Suppressor macrophage treated with lipopolysaccharide for 1 hour (primary cell): Measurements from ENCODE around the gene MAN1B1.
"Not testable (repeated sequence)": the region's sequence is repeated elsewhere in the genome, so short reads cannot be mapped to it uniquely, and the experiment has no call there.

Source experiments
- DNase-seq, 3 donors: peaks; one replicate each; pipeline ENCODE4 v3.0.0-alpha.2; 2020 to 2022

The MAN1B1 gene

GRCh38 chr9:137052998-137053943 is 33.5 kb upstream of the MAN1B1 start:
- DNase-seq: no peak

DNA sequence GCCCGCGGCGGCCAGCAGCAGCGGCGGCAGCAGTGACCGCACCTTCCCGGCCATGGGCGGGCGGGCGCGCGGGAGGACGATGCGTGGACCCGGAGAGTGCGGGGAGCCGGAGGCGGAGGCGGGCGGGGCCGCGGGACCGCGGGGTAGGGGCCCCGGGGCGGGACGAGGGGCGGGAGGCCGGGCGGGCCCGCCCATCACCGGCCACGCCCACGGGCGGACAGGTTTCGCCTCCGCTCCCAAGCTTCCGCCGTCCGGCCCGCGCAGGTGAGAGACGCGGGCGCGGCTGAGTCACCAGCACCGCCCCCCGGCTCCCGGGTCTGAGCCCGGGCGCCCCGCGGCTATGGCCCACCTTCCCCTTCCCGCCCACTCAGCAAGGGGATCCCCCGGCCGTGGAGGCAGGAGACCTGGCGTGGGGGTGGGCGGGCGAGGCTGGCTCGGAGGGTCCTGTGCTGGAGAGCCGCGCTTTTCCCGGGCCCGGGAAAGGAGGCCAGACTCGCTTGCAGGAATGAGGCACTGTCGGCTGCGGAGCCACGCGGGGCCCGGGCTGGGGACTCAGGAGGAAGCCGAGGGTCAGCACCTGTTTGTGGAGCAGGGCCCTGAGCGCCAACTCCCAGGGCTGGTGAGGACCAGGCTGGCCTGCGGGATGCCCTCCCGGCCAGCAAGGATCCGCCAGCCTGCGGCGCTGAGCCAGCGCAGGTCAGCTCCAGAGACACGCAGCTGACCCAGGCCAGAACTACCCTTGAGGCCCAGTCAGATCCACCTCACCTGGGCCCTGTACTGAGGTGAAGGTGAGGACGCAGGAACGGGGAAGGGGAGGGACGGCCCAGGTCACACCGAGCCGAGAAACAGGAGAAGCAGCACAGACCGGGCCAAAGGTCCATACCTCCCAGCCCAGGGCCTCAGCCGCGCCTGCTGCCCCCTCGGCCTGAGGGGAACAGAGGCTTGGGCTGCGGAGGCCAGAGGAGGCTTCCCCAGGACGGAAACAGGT is 32.5 kb upstream of the MAN1B1 start, which contains the start of gene ENTPD2:
Gene ENTPD2, minus strand, starts transcription at position 118 of the 988 bp plus-strand sequence. Its CDS starts 64 bp downstream, at position 54.
- DNase-seq: no peak

DNA sequence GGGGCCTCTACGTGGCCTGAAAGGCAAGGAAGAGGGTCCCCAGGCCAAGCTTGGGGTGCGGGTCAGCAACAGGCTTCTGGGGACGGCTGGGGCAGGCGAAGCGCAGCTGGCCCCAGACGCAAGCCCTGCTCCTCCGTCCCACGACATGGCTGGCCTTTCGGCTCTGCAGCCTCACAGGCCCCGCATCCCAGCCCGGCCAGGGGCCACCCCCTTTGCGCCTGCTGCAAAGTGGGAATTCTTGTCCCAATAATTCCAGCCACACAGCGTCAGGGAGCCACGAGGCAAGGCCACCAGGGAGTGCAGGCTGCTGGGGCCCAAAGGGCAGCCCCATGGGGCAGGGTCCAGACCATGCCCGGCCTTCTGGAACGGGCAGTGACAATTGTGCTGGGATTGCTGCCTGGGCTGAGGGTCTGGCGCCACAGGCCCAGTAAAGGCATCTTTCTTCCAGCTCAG is 31.8 kb upstream of the MAN1B1 start:
- no peak for DNase-seq

- DNase-seq: no peak
These were observed 31.1 kb upstream of the MAN1B1 start for GRCh38 chr9:137055385-137056364.

- DNase-seq: no peak
These were observed 29.9 kb upstream of the MAN1B1 start for GRCh38 chr9:137056739-137057415.

- no peak for DNase-seq
These were observed 29.2 kb upstream of the MAN1B1 start for GRCh38 chr9:137057545-137057944.

DNA sequence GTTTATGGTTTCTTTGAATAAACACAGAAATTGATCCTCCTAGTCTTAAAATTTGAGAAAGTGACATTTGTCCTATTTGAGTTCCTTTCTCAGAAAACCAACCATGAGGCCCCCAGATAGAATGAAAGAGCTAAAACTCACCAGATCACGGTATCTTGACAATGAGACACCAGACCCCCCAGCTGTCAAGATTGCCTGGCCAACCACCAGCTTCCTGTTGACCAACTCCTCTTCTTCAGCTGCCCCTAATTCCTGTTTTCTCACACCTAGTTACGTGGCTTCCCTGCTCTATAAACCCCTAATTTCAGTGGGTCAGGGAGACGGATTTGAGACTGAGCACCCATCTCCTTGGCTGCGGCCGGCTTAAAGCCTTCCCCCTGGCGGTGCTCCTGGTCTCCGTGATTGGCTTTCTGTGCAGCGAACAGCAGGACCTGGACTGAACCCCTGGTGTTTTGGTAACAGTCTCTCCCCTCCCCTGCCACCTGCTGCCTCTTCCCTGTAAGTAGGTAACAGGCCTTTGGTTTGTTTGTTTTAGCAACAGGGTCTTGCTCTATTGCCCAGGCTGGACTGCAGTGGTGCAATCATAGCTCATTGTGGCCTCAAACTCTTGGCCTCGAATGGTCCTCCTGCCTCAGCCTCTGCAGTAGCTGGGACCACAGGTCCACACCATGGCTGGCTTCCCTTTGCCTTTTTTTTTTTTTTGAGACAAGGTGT is 28.1 kb upstream of the MAN1B1 start:
- no peak for DNase-seq

DNA sequence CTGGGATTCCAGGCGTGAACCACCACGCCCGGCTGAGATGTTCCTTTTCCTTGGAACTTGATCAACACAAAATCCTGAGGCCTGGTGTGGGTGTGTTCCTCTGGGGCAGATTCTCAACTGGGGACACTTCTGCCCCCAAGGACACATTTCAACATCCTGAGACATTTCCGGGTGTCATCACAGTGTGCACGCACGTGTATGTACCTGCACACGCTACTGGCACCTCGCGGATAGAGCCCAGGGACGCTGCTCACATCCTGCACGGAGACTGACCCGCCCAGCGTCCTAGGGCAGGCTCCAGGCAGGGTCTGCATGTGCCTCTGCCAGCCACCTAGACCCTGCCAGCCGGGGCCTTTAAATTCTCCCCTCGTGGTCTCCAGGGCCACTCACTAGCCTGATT is 24.4 kb upstream of the MAN1B1 start:
- no peak for DNase-seq

GRCh38 chr9:137062798-137063197 is 24.0 kb upstream of the MAN1B1 start:
- not testable (repeated sequence) for DNase-seq

- no peak for DNase-seq
These were observed 23.3 kb upstream of the MAN1B1 start for GRCh38 chr9:137063311-137064026.

- DNase-seq: peak; percentile 68 to 84 (median 81)
These were observed 22.5 kb upstream of the MAN1B1 start for GRCh38 chr9:137064027-137064879.

GRCh38 chr9:137064880-137065164 is 22.0 kb upstream of the MAN1B1 start:
- no peak for DNase-seq

DNA sequence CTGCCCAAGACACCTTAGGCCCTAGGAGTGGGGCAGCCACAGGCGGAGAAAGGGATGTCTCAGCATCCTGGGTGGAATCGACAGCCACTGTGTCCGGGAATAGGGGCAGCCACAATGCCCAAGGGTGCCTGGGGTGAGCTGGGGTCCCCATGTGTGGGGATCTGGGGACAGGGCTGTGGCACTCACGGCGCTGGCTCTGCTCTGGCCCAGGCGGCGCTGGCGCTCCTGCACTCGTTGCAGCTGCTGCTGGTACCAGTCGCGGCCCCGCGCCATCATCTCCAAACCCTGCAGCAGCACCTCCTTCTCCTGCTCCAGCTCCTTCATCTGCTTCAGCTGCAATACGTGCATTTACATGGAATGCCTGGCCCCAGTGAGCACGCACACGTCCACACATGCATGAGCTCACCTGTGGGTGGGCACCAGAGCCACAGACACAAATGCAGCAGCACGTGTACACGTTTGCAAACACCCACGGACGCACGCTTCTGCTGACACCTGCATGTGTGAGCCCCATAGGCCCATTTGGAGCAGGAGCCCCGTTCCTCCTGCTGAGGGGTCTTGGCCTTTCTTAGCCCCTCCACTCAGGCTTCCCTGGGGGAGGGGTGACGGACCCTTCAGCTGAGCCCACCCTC is 21.3 kb upstream of the MAN1B1 start:
- no peak for DNase-seq

- no peak for DNase-seq
These were observed 20.5 kb upstream of the MAN1B1 start for GRCh38 chr9:137066096-137066861.

GRCh38 chr9:137067860-137068538 is 18.8 kb upstream of the MAN1B1 start:
- DNase-seq: peak; percentile 85 to 89 (median 86)

DNA sequence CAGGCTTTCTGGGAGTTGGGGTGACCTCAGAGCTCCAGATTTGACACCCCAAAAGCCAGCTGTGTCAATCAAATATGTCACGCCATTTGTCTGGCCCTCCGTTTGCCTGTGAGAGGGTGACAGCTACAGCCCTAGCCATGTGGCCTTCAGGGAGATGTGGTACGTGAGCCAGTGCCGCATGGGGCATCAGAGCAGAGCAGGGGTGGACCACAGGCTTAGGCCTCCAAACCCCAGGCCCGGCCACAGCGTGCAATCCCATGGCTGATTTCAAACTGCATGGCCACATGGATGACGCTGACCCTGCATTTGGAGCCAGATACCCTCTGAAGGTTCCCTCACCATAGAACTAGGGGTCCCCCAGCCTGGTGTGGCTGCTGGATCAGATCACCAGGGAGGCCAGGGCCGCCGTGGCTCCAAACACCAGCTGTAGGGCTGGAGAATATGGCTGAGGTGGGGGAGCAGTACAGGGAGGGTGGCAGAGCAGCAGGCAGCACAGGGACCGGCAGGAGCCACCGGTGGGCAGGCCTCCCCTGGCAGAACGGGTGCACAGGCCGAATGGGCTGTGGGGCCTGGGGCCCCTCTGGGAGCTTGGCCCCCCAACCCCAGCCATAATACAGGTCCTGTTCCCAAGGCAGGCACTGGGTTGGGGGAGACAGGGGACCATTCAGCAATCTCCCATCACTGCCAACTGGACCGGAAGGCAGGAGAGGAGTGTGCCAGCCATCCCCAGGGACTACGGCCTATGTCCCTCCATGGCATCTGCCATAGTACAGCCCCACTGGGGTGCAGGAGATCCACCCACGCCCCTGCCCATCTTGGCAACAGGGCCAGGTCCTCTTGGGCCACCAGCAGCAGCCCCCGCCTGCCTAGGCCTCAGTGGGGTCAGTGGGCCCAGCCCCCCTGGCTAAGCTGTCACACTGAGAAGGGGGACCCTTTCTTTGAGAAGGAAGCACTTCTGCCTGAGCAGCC is 18.0 kb upstream of the MAN1B1 start:
- no peak for DNase-seq
